HCT116 (cell line): ENCODE results near the gene GPAM. TPM values are rescaled to one million over a fixed set of nuclear protein-coding genes. Genes with fewer than 3 reads are reported as not detected.

Experiments
- ATAC-seq: fragments of 200-7000 bp; cut with Tn5 transposase; 2 replicates; pipeline ENCODE4 v1.9.1; 2020; ENCODE audit warnings: mild to moderate bottlenecking, moderate library complexity
- BruUV-seq: library from RNA; stranded (reverse); fragments of 400-500 nt; replicated peaks from 2 replicates; lab custom pipeline; 2021; lab: Mats Ljungman, UMichigan
- CTCF ChIA-PET: fragments of 300-600 bp; sonication (Branson Sonifier 250); formaldehyde crosslinking; loops from one replicate; lab custom pipeline; 2021; ENCODE audit warnings: antibody characterized with exemption; lab: Charles Lee
- POLR2A ChIA-PET: fragments of 300-600, 350-600 bp; sonication (Branson Sonifier 250); formaldehyde crosslinking; loops from one replicate; lab custom pipeline; 2021; ENCODE audit warnings: antibody characterized with exemption; lab: Charles Lee
- RAD21 ChIA-PET, 2 experiments: fragments of 300-600 bp; sonication (Branson Sonifier 250); formaldehyde crosslinking; loops; one replicate each; lab custom pipeline; 2023; ENCODE audit warnings: low total read pairs in 2 of 2; ENCODE audit not compliant: uncharacterized antibody in 2 of 2, unreplicated experiment in 2 of 2, low non-redundant PET in 1 of 2; lab: Charles Lee
- DNase-seq: peaks from one replicate; pipeline ENCODE4 v3.0.0-alpha.2; 2010; ENCODE audit warnings: low read depth, low spot score
- H2AFZ ChIP-seq: fragments of 200-600 bp; shearing (Covaris generic), sonication (generic); 2 replicates; pipeline ENCODE4 v1.6.1; 2017; ENCODE audit warnings: low read depth, mixed run types, mixed read lengths, antibody characterized with exemption, low read length; ENCODE audit not compliant: poor library complexity, severe bottlenecking
- H3K27ac ChIP-seq: 2 replicates; pipeline ENCODE4 v1.5.1; 2012; ENCODE audit warnings: low read depth, low read length
- H3K27me3 ChIP-seq: fragments of 200-600 bp; sonication (generic); 2 replicates; pipeline ENCODE4 v1.6.1; 2016; ENCODE audit warnings: mixed run types, low read length, mixed read lengths; ENCODE audit not compliant: insufficient read depth
- H3K36me3 ChIP-seq, 2 experiments: fragments of 200-500 bp in 1 of 2; fragments of 200-600 bp in 1 of 2; sonication (Bioruptor generic) in 1 of 2; sonication (generic) in 1 of 2; 2 replicates each; pipeline versions ENCODE4 v1.5.1 to v1.6.1; 2014 to 2016; ENCODE audit warnings: low read length in 2 of 2, inconsistent platforms in 1 of 2, mixed read lengths in 1 of 2, mixed run types in 1 of 2; ENCODE audit not compliant: insufficient read depth in 2 of 2, control insufficient read depth in 1 of 2
- H3K4me1 ChIP-seq, 2 experiments: fragments of 200-600 bp in 1 of 2; sonication (generic) in 1 of 2; 2 replicates each; pipeline versions ENCODE4 v1.5.1 to v1.6.1; 2012 to 2017; ENCODE audit warnings: low read length in 2 of 2, inconsistent platforms in 1 of 2, mild to moderate bottlenecking in 1 of 2, mixed read lengths in 1 of 2, mixed run types in 1 of 2, moderate library complexity in 1 of 2; ENCODE audit not compliant: insufficient read depth in 2 of 2, control insufficient read depth in 1 of 2
- H3K4me2 ChIP-seq: fragments of 200-600 bp; sonication (generic); 2 replicates; pipeline ENCODE4 v1.6.1; 2017; ENCODE audit warnings: mixed run types, low read length, mixed read lengths
- H3K4me3 ChIP-seq, 2 experiments: fragments of 200-600 bp in 1 of 2; sonication (generic) in 1 of 2; replicated peaks in 1 of 2; 2 replicates each; pipeline ENCODE4 v1.5.1; 2011 to 2016; ENCODE audit warnings: low read length in 2 of 2, control low read depth in 1 of 2, low read depth in 1 of 2, mild to moderate bottlenecking in 1 of 2, mixed read lengths in 1 of 2, mixed run types in 1 of 2
- H3K79me2 ChIP-seq: fragments of 200-600 bp; sonication (generic); 2 replicates; pipeline ENCODE4 v1.6.1; 2017; ENCODE audit warnings: mild to moderate bottlenecking, mixed run types, low read length, moderate library complexity, mixed read lengths; ENCODE audit not compliant: insufficient read depth
- H3K9ac ChIP-seq: fragments of 200-600 bp; sonication (generic); 2 replicates; pipeline ENCODE4 v1.6.1; 2016; ENCODE audit warnings: low read length, mixed read lengths
- H3K9me2 ChIP-seq: fragments of 200-600 bp; sonication (generic), shearing (Covaris generic); 2 replicates; pipeline ENCODE4 v1.6.1; 2017; ENCODE audit warnings: mixed run types, mild to moderate bottlenecking, moderate library complexity; ENCODE audit not compliant: insufficient read depth
- H3K9me3 ChIP-seq, 2 experiments: fragments of 200-500 bp in 1 of 2; fragments of 200-600 bp in 1 of 2; sonication (Bioruptor generic) in 1 of 2; sonication (generic) in 1 of 2; 2 replicates each; pipeline ENCODE4 v1.6.1; 2014 to 2017; ENCODE audit warnings: low read length in 2 of 2, mixed read lengths in 2 of 2, inconsistent platforms in 1 of 2, low read depth in 1 of 2, mild to moderate bottlenecking in 1 of 2, mixed run types in 1 of 2, moderate library complexity in 1 of 2; ENCODE audit not compliant: control insufficient read depth in 1 of 2, insufficient read depth in 1 of 2
- H4K20me1 ChIP-seq: fragments of 200-600 bp; sonication (generic), shearing (Covaris generic); 2 replicates; pipeline ENCODE4 v1.6.1; 2017; ENCODE audit warnings: mixed run types, mild to moderate bottlenecking, moderate library complexity; ENCODE audit not compliant: insufficient read depth
- ATF3 ChIP-seq: IDR thresholded peaks from 2 replicates; pipeline ENCODE4 v1.6.1; 2012
- CBX3 ChIP-seq: IDR thresholded peaks from 2 replicates; pipeline ENCODE4 v1.6.1; 2012; ENCODE audit warnings: low read depth
- CTCF ChIP-seq, 3 experiments: fragments of 200-600 bp in 1 of 3; sonication (generic) in 1 of 3; IDR thresholded peaks in 2 of 3; conservative IDR thresholded peaks in 1 of 3; 2 replicates each; pipeline ENCODE4 v1.5.1; 2012 to 2017; ENCODE audit warnings: low read depth in 2 of 3, low read length in 2 of 3, antibody characterized with exemption in 1 of 3, borderline replicate concordance in 1 of 3, control low read depth in 1 of 3, mild to moderate bottlenecking in 1 of 3, mixed read lengths in 1 of 3, mixed run types in 1 of 3, moderate library complexity in 1 of 3; ENCODE audit not compliant: insufficient read depth in 1 of 3
- EGR1 ChIP-seq: IDR thresholded peaks from 2 replicates; pipeline ENCODE4 v1.6.1; 2012; ENCODE audit warnings: low read depth
- EZH2 ChIP-seq: fragments of 200-600 bp; sonication (generic); IDR thresholded peaks from 2 replicates; pipeline ENCODE4 v1.6.1; 2017; ENCODE audit warnings: antibody characterized with exemption, mixed run types
- EZH2phosphoT487 ChIP-seq: fragments of 200-600 bp; IDR thresholded peaks from 2 replicates; pipeline ENCODE4 v1.6.1; 2018; ENCODE audit warnings: antibody characterized with exemption, borderline replicate concordance
- FOSL1 ChIP-seq: IDR thresholded peaks from 2 replicates; pipeline ENCODE4 v1.6.1; 2012; ENCODE audit warnings: low read depth
- JUND ChIP-seq: IDR thresholded peaks from 2 replicates; pipeline ENCODE4 v1.6.1; 2012
- POLR2A ChIP-seq: IDR thresholded peaks from 2 replicates; pipeline ENCODE4 v1.7.0; 2011; ENCODE audit warnings: borderline replicate concordance; ENCODE audit not compliant: insufficient read depth, insufficient read length; ENCODE audit errors: extremely low read depth
- POLR2AphosphoS5 ChIP-seq: IDR thresholded peaks from 2 replicates; pipeline ENCODE4 v1.6.1; 2011; ENCODE audit warnings: mild to moderate bottlenecking, low read depth, low read length, moderate library complexity
- RAD21 ChIP-seq: IDR thresholded peaks from 2 replicates; pipeline ENCODE4 v1.6.1; 2012; ENCODE audit warnings: low read depth, mild to moderate bottlenecking
- SIN3A ChIP-seq: IDR thresholded peaks from 2 replicates; pipeline ENCODE4 v1.6.1; 2012; ENCODE audit warnings: low read depth
- SP1 ChIP-seq: IDR thresholded peaks from 2 replicates; pipeline ENCODE4 v1.6.1; 2012; ENCODE audit warnings: low read depth
- SRF ChIP-seq: IDR thresholded peaks from 2 replicates; pipeline ENCODE4 v1.6.1; 2012; ENCODE audit warnings: low read depth
- TCF7L2 ChIP-seq: IDR thresholded peaks from 2 replicates; pipeline ENCODE4 v1.7.0; 2011; ENCODE audit warnings: borderline replicate concordance, inconsistent platforms; ENCODE audit not compliant: insufficient read depth, insufficient read length; ENCODE audit errors: extremely low read depth
- YY1 ChIP-seq: IDR thresholded peaks from 2 replicates; pipeline ENCODE4 v1.6.1; 2011; ENCODE audit warnings: low read length, low read depth, moderate library complexity, mild to moderate bottlenecking; ENCODE audit not compliant: insufficient replicate concordance; ENCODE audit errors: extremely low read depth
- ZBTB33 ChIP-seq: IDR thresholded peaks from 2 replicates; pipeline ENCODE4 v1.6.1; 2011; ENCODE audit warnings: mild to moderate bottlenecking, low read length, moderate library complexity; ENCODE audit not compliant: insufficient replicate concordance; ENCODE audit errors: extremely low read depth
- ZFX ChIP-seq: fragments of 450-650 bp; IDR thresholded peaks from 2 replicates; pipeline ENCODE4 v1.6.1; 2017
- ZNF274 ChIP-seq: fragments of 200-500 bp; sonication (Bioruptor generic); IDR thresholded peaks from 2 replicates; pipeline ENCODE4 v1.6.1; 2014; ENCODE audit warnings: mild to moderate bottlenecking, low read depth, low read length, inconsistent platforms
- intact Hi-C: fragments of 100-400 bp; cut with micrococcal nuclease; formaldehyde crosslinking; loops from 2 replicates; pipeline ENCODE4 v1.10.0; 2022
- total RNA-seq: library from RNA; stranded (reverse); gene quantifications from one replicate; pipeline ENCODE4 v1.2.1, GENCODE V29; 2021; ENCODE audit not compliant: unreplicated experiment
- TF ChIP-seq, protein P1 (sequence below): IDR thresholded peaks from 2 replicates; pipeline ENCODE4 v1.6.1; 2012; ENCODE audit warnings: low read depth

Gene GPAM
- total RNA-seq, 1 experiment from 2014 or later = 19.3 TPM

DNA sequence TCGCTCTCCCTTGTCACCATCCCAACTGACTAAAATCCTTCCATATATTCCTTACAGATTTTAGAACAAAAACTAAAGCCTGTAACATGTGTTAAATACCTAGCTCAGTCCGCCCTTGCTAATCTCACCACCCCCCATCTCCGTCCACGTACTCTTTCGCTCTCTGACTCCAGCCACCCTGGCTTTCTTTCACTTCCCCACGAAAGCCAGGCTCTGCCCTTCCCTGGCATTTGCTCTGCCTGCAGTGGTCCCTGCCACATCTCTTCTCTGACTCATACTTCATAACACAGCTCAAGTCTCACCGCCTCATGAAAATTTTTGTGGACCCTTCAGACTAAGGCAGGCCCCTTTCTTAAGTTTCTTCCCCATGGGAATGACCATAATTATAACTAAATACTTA, 11.7 kb upstream of the GPAM start:
- Histone ChIP-seq H3K4me2 (no peak overlapping the region), H3K9me2 (no peaks in the 10 kb centered on the region), H2AFZ (no peak overlapping the region), H3K36me3 (no peaks in the 10 kb centered on the region), H3K79me2 (no peaks in the 10 kb centered on the region), H3K9me3 (no peaks in the 10 kb centered on the region), H3K4me1 (no peaks in the 10 kb centered on the region), H3K27ac (no peak overlapping the region), H3K9ac (no peak overlapping the region), H3K27me3 (no peaks in the 10 kb centered on the region; the same call in 1 of the 2 replicates), H4K20me1 (no peaks in the 10 kb centered on the region), H3K4me3 (no peak overlapping the region)
- CTCF ChIA-PET = no interaction called here
- TF ChIP-seq SIN3A (no peak), ZNF274 (no peak), FOSL1 (no peak), SP1 (no peak), POLR2A (no peak), CTCF (IDR thresholded peaks at IDR 0.05 in 2 of 3, conservative IDR thresholded peaks at IDR 0.05 in 1 of 3; ENCODE audit: borderline replicate concordance in 1 of 3, insufficient read depth in 1 of 3, low read depth in 2 of 3, low read length in 2 of 3) (no peak), ZBTB33 (no peak), EZH2 (no peak), JUND (no peak), TCF7L2 (no peak), ATF3 (no peak), EZH2phosphoT487 (no peak), CBX3 (no peak), ZFX (no peak), YY1 (no peak), SRF (no peak), RAD21 (no peak), EGR1 (no peak), POLR2AphosphoS5 (no peak)
- TF ChIP-seq, protein P1, sequence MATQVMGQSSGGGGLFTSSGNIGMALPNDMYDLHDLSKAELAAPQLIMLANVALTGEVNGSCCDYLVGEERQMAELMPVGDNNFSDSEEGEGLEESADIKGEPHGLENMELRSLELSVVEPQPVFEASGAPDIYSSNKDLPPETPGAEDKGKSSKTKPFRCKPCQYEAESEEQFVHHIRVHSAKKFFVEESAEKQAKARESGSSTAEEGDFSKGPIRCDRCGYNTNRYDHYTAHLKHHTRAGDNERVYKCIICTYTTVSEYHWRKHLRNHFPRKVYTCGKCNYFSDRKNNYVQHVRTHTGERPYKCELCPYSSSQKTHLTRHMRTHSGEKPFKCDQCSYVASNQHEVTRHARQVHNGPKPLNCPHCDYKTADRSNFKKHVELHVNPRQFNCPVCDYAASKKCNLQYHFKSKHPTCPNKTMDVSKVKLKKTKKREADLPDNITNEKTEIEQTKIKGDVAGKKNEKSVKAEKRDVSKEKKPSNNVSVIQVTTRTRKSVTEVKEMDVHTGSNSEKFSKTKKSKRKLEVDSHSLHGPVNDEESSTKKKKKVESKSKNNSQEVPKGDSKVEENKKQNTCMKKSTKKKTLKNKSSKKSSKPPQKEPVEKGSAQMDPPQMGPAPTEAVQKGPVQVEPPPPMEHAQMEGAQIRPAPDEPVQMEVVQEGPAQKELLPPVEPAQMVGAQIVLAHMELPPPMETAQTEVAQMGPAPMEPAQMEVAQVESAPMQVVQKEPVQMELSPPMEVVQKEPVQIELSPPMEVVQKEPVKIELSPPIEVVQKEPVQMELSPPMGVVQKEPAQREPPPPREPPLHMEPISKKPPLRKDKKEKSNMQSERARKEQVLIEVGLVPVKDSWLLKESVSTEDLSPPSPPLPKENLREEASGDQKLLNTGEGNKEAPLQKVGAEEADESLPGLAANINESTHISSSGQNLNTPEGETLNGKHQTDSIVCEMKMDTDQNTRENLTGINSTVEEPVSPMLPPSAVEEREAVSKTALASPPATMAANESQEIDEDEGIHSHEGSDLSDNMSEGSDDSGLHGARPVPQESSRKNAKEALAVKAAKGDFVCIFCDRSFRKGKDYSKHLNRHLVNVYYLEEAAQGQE = no peak
- intact Hi-C loops = no loop called here
- ATAC-seq = no peak
- POLR2A ChIA-PET = no interaction called here
- RAD21 ChIA-PET = no interaction called here
- DNase-seq = no peak
- no TSS peak for BruUV-seq
